ENCODE measurements around the gene TENM4. TPM values are rescaled to one million over a fixed set of nuclear protein-coding genes. Genes with fewer than 3 reads are reported as not detected.

The TENM4 gene
- total and polyA plus RNA-seq, 2 of the 8 experiments (the other 6 are each of a cell fraction or from before 2014, with no cell fraction given): 3.5 to 7.2 TPM

DNA sequence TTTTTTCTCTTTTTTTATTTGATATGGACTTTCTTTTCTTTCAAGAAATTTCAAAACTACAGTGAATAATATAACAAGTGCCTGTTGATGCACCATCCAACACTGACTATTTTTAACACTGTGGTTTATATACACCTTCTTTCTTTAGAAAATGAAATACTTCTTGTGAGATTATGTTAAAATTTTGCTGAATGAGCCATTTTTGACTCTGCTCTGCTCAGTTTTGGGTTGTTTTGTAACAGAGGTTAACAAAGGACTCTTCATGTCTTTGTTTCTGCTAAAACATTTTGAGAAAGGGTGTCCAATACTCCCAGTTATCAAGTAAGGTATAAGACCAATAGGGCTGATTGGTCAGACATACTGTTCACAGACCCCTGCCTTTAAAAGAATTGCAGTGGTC, 44.0 kb upstream of the TENM4 start:
- Histone ChIP-seq H3K14ac (ENCODE audit: insufficient read length) (no peak overlapping the region), H3K9me3 (ENCODE audit: insufficient read depth in 2 of 2, low read depth in 1 of 2, low read length in 1 of 2) (no peaks in the 10 kb centered on the region), H3K36me3 (ENCODE audit: control insufficient read depth in 2 of 4, insufficient read depth in 4 of 4, low read length in 3 of 4) (no peaks in the 10 kb centered on the region; a peak in 1 of 8 replicates), H3K4ac (replicated peaks; ENCODE audit: insufficient read length, low read depth, low read length) (no peak overlapping the region), H4K5ac (ENCODE audit: insufficient read length, low read depth, low read length) (no peak overlapping the region), H3K56ac (replicated peaks; ENCODE audit: insufficient read length, low read depth, low read length) (no peak overlapping the region), H3K23ac (ENCODE audit: insufficient read length) (no peak overlapping the region), H3K27ac (ENCODE audit: low read depth, low read length) (no peak overlapping the region), H4K20me1 (replicated peaks in 1 of 2; ENCODE audit: control insufficient read depth in 1 of 2, insufficient read depth in 2 of 2, low read length in 2 of 2) (no peaks in the 10 kb centered on the region), H4K91ac (replicated peaks; ENCODE audit: insufficient read length, low read length) (no peak overlapping the region), H2BK12ac (ENCODE audit: low read depth, low read length) (0 out of 2 replicates have a peak overlapping the region, but pooled peaks have one; percentile 45), H3K23me2 (ENCODE audit: low read depth, low read length) (no peaks in the 10 kb centered on the region), H2AK5ac (ENCODE audit: low read depth, low read length) (no peak overlapping the region), H3K18ac (ENCODE audit: extremely low read depth, low read length) (no peak overlapping the region; the same call in 1 of the 2 replicates), H4K8ac (ENCODE audit: extremely low read depth, insufficient read depth, low read length) (no peak overlapping the region), H2BK15ac (ENCODE audit: low read length) (no peak overlapping the region), H2BK120ac (replicated peaks; ENCODE audit: low read depth, low read length) (no peak overlapping the region), H3K4me1 (replicated peaks in 1 of 4; ENCODE audit: control insufficient read depth in 3 of 4, insufficient read depth in 4 of 4, low read length in 3 of 4) (peaks cover 10 to 17% (median 13%) of the 10 kb centered on the region in 4 experiments), H3K27me3 (replicated peaks in 1 of 4; ENCODE audit: control insufficient read depth in 3 of 4, extremely low read depth in 1 of 4, insufficient read depth in 3 of 4, low read length in 3 of 4) (no peaks in the 10 kb centered on the region; a peak in 2 of 7 replicates), H2BK5ac (ENCODE audit: low read depth, low read length) (no peak overlapping the region), H3K4me3 (ENCODE audit: extremely low read depth in 1 of 4, insufficient read depth in 2 of 4, low read depth in 3 of 4, low read length in 4 of 4) (no peak overlapping the region), H3K9ac (replicated peaks in 1 of 4; ENCODE audit: extremely low read depth in 1 of 4, low read depth in 3 of 4, low read length in 3 of 4) (no peak overlapping the region), H2AFZ (ENCODE audit: low read length) (no peak overlapping the region), H3K4me2 (ENCODE audit: insufficient read depth in 1 of 2, low read depth in 2 of 2, low read length in 2 of 2) (no peak overlapping the region; a peak in 1 of 4 replicates), H3K79me2 (ENCODE audit: control insufficient read depth in 1 of 2, insufficient read depth in 2 of 2, low read length in 2 of 2) (no peaks in the 10 kb centered on the region), H2BK20ac (ENCODE audit: low read length) (no peak overlapping the region), H3K79me1 (ENCODE audit: low read depth, low read length) (no peaks in the 10 kb centered on the region)
- ChIA-PET CTCF (ENCODE audit: partially characterized antibody) (interaction anchor here (0.8 to 11.4 kb wide), 3 partner anchors 8 to 25 kb away, joined by 3 to 136 read pairs (median 5); no protein-coding TSS in a partner anchor), POLR2A (ENCODE audit: partially characterized antibody) (interaction anchor here (1.4 kb wide), 1 partner anchor 45 kb away, joined by 6 read pairs; no protein-coding TSS in a partner anchor)
- TF ChIP-seq SIRT6 (IDR thresholded peaks at IDR 0.05; ENCODE audit: low read length) (no peak), YY1 (IDR thresholded peaks at IDR 0.05; ENCODE audit: low read depth, low read length) (no peak), SRF (IDR thresholded peaks at IDR 0.05; ENCODE audit: low read depth, low read length) (no peak), EP300 (IDR thresholded peaks at IDR 0.05; ENCODE audit: borderline replicate concordance in 1 of 2, low read depth in 2 of 2, low read length in 2 of 2) (no peak), KDM1A (IDR thresholded peaks at IDR 0.05; ENCODE audit: borderline replicate concordance, low read length) (no peak), RBBP5 (IDR thresholded peaks at IDR 0.05; ENCODE audit: borderline replicate concordance, low read depth, low read length) (no peak)
- TF ChIP-seq, protein P1, sequence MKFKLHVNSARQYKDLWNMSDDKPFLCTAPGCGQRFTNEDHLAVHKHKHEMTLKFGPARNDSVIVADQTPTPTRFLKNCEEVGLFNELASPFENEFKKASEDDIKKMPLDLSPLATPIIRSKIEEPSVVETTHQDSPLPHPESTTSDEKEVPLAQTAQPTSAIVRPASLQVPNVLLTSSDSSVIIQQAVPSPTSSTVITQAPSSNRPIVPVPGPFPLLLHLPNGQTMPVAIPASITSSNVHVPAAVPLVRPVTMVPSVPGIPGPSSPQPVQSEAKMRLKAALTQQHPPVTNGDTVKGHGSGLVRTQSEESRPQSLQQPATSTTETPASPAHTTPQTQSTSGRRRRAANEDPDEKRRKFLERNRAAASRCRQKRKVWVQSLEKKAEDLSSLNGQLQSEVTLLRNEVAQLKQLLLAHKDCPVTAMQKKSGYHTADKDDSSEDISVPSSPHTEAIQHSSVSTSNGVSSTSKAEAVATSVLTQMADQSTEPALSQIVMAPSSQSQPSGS (IDR thresholded peaks at IDR 0.05; ENCODE audit: low read length): no peak
- DNase-seq (ENCODE audit: low read depth in 1 of 2, low spot score in 2 of 2) (no peak), FAIRE-seq (no peak)
